Stimulated activated CD4-positive, alpha-beta T cell treated with anti-CD3 and anti-CD28 coated beads, Interleukin-1b, Interleukin-23, amount 100 ng/mL, for 1 hour (primary cell): ENCODE results near the gene KITLG.
"Not testable (repeated sequence)": the region's sequence is repeated elsewhere in the genome, so short reads cannot be mapped to it uniquely, and the experiment has no call there.

Source experiments
- DNase-seq, 2 donors: peaks; one replicate each; pipeline ENCODE4 v3.0.0-alpha.2; 2020; ENCODE audit warnings: low read depth in 2 of 2

KITLG gene

DNA sequence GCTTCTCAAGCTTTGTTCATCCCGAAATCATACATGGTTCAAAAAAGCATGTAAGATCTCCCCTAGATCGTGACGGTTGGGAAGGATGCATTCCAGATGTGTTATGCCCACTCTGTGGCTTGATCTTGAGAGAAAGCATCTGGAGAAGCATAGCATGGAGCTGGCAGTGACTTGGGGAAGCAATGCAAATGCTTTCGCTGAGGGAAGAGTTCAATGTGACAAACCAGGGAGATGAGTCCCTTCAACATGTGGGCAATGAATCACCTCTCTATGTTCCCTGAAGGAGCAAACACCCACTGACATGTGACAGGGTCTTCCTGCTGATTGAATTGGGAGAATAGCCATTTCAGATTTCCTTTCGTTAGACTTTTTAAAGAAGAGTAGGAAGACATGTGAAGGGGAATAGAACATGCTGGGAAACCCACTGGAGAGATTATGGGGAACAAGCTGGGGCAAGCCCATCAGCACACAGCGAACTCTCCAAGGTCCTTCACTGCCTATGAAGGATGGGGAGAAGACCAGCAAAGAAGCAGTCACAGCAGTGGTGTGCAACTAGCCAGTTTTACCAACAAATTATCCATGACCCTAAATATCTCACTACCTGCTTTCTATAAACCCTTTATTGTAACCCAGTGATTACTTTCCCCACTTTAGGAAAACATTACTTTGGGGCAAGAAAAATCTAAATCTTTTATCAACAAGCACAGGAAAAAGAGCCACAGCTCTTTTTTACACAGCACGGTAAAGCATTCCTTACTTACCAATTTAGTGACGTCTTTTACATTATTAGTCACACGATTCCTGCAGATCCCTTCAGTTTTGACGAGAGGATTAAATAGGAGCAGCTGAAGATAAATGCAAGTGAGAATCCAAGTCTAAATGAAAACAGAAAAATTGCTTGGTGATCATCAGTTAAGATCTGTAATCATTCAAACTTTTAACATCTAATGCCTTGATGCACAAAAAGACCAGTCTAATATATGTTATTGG, 35.0 kb downstream of the KITLG start:
- no peak for DNase-seq

DNA sequence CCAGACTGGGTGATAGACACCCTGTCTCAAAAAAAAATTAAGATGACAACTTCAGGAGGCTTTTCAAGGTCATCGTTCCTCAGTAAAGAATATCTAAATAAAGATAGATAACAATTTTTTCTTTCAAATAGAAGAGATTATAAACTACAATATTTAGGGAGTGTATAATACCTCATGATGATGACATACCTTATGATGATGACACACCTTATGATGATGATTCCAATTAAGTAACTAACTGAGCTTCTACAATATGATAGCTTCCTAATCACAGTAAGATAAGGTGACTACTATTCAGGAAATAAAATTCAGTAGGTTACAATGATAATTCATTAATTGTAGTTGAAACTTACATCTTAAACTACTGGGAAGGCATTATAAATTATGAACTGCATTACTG, 40.4 kb downstream of the KITLG start:
- DNase-seq = no peak

DNA sequence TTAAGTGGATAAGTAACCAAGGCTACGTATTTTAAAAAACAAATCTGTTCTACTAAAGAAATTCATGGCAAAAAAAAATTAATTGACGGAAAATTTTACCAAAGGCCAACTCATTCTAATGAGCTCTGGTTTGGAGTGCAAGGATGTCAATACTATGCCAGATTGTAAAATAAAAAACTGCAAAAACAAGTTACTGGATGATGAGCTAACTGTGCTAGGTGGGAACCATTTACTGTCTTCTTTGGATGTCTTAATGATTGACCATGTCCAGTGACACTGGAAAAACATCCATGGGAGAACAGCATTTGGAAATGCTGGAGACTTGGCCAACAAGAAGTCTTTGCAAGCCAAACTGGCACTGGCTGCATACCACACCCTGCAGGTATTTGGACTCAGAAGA, 41.6 kb downstream of the KITLG start:
- no peak for DNase-seq

DNA sequence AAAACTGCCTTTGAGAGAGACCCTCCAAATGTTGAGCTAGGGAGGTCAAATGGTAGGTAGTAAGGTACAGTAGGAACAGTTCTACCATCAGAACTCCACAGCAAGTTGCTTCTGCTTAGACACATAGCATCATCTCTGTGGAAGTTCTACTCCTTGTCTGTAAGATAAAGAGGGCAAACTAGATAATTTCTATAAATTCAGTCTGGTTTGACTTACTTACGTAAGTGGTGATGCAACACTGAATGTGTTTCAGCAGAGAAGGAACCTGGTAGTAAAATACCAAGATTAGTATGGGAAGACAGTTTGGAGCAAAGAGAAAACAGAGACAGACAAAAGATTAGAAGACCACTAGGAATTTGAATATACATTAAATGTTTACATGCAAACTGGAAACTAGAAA, 42.0 kb downstream of the KITLG start:
- DNase-seq = no peak

DNA sequence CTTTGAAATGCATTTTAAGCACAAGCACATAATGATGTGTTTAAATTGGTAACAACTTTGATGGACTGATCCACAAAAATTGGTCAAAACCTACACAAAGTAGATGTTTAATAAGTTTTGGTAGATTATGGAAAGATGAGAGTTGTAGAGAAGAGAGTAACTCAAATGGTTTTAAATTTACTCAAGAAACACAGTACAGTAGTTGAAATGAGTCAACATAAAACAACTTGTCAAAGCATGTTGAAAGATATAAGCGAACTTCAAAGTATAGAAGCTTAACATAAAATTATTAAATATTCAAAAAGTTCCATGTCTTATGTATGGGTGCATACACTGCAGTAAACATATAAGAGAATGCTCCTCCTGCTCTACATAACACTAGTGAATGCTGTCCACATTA, 49.4 kb downstream of the KITLG start:
- DNase-seq = no peak

DNA sequence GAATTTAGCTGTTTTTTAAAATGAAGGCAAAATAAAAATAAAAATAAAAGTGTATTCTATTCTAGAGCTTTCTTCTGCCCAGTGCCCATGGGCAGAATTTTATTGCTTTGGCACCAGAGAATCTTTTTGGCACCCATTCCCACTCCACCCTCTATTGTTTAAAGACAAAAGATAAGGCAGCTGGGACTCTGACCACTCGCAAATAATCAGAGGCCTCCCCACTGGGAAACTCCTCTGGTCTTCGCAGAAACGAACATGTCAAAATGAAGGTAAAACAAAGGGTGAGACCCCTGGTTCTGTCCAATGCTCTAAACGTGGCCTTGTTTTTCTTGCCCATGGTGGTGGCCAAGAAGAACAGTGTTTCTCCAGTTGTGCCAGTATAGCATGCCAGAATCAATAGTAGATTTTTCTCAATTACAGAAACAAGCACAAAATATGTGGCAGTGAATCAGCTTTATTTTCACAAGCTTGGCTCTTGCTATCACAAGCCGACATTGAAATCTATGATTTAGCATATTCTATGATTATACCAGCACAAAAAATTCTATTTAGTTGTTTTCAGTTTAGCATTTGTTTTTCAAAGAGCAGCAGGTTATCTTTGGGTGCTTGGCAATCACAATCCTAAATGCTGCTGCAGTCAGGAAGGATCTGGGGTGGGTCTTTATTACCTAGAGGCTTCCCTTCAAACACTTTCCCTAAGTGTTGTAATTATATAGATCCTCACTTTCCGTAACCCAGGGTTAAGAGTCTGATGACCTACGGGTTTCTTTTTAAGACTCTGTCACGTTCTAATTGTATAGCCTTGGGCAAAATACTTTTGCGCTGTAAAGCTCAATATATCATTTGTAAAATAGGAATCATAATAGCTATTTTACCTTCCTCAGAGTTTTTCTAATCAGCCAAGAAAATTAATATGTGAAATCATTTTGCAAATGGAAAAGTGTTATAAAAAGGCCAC, 50.5 kb downstream of the KITLG start:
- no peak for DNase-seq

DNA sequence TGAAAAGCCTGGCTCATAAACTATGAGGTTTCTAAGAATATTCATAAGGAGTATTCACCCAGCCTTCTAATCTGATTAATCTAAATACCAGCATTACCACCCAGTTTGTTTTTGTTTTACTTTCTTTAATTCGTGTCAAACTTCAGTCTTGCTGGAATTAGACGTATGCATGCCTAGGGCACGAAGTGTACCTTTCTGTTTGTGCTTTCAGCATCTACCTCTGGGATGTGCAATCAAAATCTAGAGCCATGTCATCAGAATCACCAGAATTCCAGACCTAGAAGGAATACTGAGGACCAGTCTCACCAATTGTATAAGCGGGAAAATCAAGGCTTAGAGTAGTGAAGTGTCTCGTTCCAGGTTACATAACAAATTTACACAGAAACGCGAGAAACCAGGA, 57.3 kb downstream of the KITLG start:
- DNase-seq = no peak

DNA sequence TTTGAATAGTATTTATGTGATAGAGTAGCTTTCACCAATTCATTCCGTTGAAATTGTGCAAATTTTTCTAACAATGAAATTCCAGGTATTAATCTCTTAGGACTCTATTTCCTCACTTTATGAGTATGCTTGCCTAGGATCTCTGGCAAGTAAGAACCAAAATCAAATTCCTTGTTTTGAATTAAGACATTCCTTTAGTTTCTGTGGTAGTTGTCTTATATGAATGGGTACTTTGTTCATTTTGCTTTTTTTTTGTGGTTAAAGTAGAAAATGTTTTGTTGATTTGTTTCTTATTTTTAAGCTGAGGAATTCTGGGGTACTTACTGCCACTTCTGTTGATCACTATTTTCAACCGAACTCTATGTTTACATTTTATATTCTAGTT, 59.8 kb downstream of the KITLG start:
- no peak for DNase-seq

DNA sequence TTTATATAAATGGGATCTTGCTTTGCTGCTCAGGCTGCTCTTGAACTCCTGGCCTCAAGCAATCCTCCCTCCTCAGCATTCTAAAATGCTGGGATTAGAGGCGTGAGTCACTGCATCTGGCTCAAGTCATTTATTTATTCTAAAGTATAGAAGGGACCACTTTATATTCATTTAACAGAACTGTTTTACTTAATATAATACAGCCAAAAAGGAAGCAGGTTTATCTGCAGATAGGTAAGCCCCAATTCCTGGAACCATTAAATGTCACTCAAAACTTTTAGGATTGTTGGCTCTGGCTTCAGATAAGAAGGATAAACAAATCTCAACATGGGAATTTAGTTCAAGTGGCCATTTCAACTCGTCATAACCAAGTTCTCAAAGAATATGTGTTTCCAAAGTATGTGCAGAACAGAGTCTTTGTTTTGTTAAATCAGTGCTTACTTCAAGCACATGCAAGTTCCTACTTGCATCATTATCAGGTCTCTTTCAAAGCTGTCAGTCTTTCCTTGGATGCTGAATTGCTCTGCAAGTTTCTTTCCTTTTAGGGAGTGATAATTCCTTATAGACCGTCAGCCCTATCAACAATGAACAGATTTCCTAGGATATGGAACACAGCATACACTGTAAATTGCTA, 60.4 kb downstream of the KITLG start:
- DNase-seq = no peak

DNA sequence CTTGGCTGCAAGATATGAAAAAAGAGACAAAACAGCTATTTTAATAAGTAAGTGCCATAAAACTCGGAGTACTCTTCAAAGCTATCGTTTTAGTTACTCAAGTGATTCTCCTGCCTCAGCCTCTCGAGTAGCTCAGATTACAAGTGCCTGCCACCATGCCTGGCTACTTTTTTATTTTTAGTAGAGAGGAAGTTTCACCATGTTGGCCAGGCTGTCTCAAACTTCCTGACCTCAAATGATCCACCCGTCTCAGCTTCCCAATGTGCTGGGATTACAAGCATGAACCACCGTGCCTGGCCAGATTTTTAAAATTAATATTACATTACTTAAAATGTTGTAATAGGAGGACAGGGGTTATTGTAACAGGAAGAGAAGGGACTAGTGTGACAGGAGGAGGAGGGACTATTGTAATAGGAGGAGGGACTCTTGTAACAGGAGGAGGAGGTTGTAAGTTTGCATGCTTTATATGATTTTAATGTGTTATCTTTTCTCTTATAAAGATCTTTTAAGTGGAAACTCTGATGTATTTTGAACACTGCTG, 61.3 kb downstream of the KITLG start:
- DNase-seq = no peak

DNA sequence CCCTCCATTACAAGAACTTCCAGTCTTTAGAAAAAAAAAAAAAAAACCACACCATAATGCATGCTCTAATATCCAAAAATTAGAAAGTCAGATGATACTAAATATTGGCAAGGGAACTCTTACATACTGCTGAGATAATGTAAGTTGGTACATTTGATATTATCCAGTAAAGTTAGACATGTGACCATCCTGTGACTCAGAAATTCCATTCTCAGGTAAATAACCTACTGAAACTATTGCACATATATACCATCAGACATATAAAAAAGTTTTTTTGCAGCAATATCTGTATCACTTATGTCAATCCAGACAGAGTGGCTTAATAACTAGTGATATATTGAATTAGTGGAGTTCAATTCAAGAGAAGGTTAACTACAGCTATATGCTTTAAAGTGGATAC, 63.5 kb downstream of the KITLG start:
- no peak for DNase-seq

DNA sequence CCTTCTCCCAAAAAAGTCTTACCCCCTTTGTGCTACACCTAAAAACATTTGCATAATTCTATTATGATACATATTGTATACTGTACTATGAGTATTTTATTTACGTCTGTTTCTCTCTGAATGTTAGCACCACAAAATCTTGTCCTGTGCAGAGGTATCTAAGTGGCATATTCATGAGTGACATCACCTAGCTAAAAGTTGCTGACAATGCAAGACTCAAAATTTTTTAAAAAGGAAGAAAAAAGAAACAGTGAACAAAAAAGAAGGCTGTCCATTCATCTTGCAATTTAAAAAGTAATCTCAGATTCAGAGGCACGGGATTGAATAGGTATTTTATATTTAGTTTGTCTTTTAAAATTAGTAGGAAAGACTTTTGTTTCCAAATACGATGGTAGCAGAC, 69.4 kb downstream of the KITLG start:
- DNase-seq = no peak

DNA sequence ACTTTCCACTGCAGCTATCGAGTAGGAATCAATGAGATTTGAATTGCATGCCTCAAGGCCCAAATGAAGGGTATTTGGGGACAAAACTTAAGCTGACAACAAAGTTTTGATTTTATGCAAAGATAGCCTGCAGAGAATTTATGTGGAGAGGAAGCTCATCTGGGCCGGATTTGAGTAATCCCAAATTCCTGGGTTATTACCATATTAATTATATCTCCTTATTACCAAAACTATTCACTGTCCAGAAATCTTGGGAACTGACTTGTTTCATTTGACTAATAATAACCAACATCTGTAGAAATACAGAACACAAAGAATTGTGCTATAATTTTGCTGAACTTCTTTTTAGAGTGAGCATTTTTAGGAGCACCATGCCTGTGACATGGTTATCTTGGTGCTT, 70.4 kb downstream of the KITLG start:
- no peak for DNase-seq

DNA sequence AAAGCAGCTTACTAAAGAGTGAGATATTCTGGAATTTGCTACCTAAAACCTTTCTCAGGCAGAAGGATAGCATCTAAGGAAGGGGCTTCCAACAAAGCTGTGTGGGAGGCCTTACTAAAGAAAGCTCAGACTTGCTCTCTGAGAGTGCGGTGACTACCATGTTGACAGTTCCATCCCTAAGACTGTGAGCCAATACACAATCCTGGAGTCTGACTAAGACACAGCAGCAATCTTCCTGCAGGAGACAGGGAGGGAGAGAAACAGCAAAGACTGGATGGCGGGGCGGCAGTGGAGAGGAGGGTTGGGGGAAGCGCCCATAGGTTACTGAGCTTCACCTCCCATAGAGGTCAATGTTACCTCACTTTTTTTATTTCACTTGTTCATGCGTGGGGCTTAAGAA, 70.9 kb downstream of the KITLG start:
- DNase-seq = no peak

DNA sequence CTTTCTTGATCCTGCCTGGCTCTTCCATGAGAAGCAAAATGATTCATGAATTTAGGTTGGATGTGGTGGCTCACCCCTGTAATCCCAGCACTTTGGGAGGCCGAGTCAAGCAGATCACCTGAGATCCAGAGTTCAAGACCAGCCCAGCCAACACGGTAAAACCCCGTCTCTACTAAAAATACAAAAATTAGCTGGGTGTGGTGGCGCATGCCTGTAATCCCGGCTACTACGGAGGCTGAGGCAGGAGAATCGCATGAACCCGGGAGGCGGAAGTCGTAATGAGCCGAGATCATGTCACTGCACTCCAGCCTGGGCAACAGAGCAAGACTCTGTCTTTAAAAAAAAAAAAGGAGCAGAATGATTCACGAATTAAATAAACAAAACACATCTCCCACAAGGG, 72.4 kb downstream of the KITLG start:
- not testable (repeated sequence) for DNase-seq

DNA sequence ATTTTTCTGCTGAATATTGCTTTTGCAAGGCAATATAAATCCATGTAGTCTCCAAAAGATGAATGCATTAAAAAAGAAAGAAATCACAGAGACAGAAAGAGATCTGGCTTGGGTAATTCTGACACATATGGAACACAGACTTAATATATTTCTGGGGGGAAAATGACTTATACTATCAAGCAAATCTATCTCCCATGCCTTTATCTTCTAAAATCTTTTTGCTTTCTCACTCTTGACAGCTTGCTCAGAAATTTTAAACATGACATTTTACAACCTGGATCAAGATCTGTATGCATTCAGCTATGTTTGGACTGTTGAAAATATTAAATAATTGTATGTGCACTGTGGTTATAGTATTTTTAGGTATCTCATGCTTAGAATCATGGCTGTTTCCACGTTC, 73.0 kb downstream of the KITLG start:
- no peak for DNase-seq

DNA sequence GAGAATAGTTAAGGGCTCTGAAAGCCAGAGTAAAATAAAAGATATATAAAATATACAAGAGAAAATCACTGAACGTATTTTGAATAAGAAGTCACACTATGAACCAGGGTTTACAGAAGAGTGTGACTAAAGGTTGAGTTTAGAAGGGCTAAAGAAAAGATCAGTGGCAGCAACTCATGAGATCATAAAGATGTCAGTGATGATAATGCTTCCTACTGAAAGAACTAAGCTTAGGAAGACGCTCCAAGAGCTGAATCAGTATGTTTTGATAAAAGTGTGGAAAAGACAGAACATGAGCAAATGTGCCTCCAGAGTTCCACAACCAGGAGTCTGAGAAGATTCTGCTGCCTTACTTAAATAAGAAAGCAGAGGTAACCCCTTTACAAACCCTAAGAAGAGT, 74.6 kb downstream of the KITLG start:
- no peak for DNase-seq

DNA sequence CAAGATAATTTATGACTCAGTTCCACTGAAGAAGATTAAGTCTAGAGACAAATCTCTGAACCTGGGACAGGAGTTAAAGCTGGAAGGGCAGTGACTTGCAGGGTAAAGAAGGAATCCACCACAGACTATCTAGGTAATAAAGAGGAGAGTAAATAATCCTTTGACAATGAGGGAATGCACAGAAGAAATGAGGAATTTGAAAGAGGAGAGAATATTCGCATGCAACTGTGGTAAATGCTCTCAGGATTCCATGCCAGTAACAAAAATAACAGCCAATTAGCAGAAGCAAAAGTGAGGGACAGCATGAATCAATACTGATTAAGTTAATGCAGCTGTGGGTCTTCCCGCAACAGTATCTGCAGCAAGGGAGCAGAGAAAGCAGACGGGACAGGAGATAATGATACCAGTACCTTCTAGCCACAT, 77.0 kb downstream of the KITLG start:
- no peak for DNase-seq

DNA sequence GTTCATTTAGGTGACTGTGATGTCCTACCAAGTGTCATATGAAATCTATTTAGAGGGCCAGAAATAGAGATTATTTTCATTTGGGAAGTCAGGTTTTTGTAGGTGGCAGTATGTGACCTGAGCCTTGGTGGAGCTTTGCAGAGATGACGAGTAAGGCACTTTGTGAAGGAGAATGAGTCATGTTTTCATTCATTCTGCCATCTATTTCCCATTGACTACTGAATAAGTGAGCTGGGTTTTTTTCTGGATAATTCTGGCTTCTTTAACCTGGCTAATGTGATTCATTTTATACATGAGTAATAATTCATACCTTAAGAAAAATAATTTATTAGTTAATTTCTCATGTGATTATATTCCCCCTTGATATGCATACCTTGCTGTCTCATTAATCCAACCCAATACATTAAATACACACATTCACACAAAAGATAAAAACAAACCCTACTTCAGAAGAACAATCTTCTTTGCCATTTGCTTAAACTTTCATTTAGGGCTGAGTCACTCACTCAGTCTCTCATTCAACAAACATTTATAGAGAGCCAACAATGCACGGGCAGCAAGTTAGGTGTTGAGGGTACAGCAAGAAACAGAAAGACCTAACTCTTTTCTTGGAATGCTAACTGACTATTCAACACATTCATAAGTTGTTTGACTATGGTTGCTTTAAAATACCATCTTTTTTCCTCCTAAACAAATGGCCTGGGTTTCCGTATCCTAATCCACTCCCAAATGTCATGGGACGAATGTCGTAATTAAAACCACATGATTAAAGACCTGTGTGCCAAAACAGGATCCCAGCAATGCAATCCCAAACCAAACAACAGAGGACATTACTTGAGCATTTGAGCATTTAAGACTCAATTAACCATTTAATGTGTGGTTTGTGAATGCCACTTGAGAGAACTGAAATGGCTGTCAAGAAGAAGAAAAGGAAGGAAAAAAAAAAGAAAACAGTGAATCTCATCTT, 78.0 kb downstream of the KITLG start:
- no peak for DNase-seq

DNA sequence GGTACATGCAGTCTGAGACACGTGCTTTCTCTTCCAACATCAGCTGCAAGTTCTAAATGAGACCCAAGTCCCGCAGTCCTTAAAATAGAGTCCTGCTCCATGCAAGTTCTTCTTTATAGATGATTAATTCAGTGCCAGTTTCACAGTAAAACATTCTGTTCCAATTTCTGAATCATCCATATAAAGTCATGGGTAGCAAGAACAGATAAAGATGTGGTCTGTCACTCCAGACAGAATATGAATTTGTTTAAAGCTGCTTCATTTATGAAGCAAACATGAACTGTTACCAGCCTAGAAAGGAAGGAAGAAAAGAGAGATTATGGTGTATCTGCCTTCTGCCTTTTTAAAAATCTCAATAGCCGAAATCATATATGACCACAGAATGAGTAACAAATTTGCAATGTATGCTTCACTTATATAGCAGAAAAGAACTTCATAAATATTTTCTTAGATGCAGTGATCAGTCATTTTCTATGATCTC, 83.3 kb downstream of the KITLG start:
- no peak for DNase-seq

DNA sequence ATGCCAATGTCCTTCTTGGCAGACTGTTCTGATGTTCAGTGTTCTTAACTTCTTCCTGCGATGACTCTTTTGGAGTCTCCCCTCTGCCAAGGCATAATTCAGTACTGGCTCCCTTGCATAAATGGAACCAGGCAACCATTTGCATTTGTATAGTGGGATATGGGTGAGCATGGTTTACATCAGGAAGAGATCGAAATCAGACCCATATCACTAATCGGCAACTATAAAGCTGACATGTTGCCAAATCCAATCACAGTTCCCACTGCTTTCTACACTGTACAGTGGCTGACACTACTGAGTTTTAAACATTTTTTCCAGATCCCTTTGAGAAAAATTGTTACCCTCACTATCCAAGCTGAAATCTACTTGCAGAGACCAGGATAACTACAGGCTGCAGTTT, 83.8 kb downstream of the KITLG start:
- no peak for DNase-seq
